Measurements from ENCODE around the gene WIPF3.

Gene WIPF3

GRCh38 chr7:29806208-29806994 is at the start of gene WIPF3:
WIPF3 (plus strand) TSS chr7:29806508; CDS start chr7:29834725, 28,217 bp downstream.
- no peaks in the 10 kb centered on the region for H3K9me2 ChIP-seq (replicated peaks; ENCODE audit: control insufficient read depth, low read length)
- no peaks in the 10 kb centered on the region for H4K20me1 ChIP-seq (ENCODE audit: control insufficient read depth, insufficient read depth, low read depth, low read length)
- no peak within 1 kb of the TSS for H3K4me2 ChIP-seq (ENCODE audit: low read length)
- no peak within 1 kb of the TSS for H3K27ac ChIP-seq (ENCODE audit: low read depth, low read length)
- H3K27me3 ChIP-seq (ENCODE audit: control insufficient read depth, low read length) = peaks cover 4% of the 10 kb centered on the region
- H3K79me2 ChIP-seq (ENCODE audit: control insufficient read depth, low read length) = no peaks in the 10 kb centered on the region
- no peak for TF ChIP-seq CTCF (IDR thresholded peaks at IDR 0.05; ENCODE audit: low read depth, low read length, poor library complexity, severe bottlenecking)
- TF ChIP-seq EZH2phosphoT487 (IDR thresholded peaks at IDR 0.05; ENCODE audit: borderline replicate concordance, low read length) = no peak
- no peaks in the 10 kb centered on the region for H3K9me3 ChIP-seq (ENCODE audit: control insufficient read depth, insufficient read depth, low read length)
- H3F3A ChIP-seq (ENCODE audit: control insufficient read depth, insufficient read depth) = no peaks in the 10 kb centered on the region
- no peak within 1 kb of the TSS for H3K4me3 ChIP-seq (ENCODE audit: low read length)
- H3K36me3 ChIP-seq (ENCODE audit: control insufficient read depth, low read length) = no peaks in the 10 kb centered on the region
- no peaks in the 10 kb centered on the region for H3K4me1 ChIP-seq (ENCODE audit: control insufficient read depth, low read length)

- Histone ChIP-seq H3K27ac (ENCODE audit: low read depth, low read length) (no peak overlapping the region), H3K4me2 (ENCODE audit: low read length) (no peak overlapping the region), H3K4me3 (ENCODE audit: low read length) (no peak overlapping the region), H3K9me3 (ENCODE audit: control insufficient read depth, insufficient read depth, low read length) (no peaks in the 10 kb centered on the region), H4K20me1 (ENCODE audit: control insufficient read depth, insufficient read depth, low read depth, low read length) (no peaks in the 10 kb centered on the region), H3K4me1 (ENCODE audit: control insufficient read depth, low read length) (no peaks in the 10 kb centered on the region), H3K9me2 (replicated peaks; ENCODE audit: control insufficient read depth, low read length) (no peaks in the 10 kb centered on the region), H3K36me3 (ENCODE audit: control insufficient read depth, low read length) (no peaks in the 10 kb centered on the region), H3K79me2 (ENCODE audit: control insufficient read depth, low read length) (no peaks in the 10 kb centered on the region), H3K27me3 (ENCODE audit: control insufficient read depth, low read length) (peaks cover 6% of the 10 kb centered on the region; the same call in 1 of the 2 replicates), H3F3A (ENCODE audit: control insufficient read depth, insufficient read depth) (no peaks in the 10 kb centered on the region)
- TF ChIP-seq EZH2phosphoT487 (IDR thresholded peaks at IDR 0.05; ENCODE audit: borderline replicate concordance, low read length) (no peak), CTCF (IDR thresholded peaks at IDR 0.05; ENCODE audit: low read depth, low read length, poor library complexity, severe bottlenecking) (no peak)
Measured at GRCh38 chr7:29763266-29763665, 43.0 kb upstream of the WIPF3 start.

GRCh38 chr7:29764227-29764626 is 42.1 kb upstream of the WIPF3 start:
- Histone ChIP-seq H4K20me1 (ENCODE audit: control insufficient read depth, insufficient read depth, low read depth, low read length) (no peaks in the 10 kb centered on the region), H3K4me3 (ENCODE audit: low read length) (no peak overlapping the region), H3K27me3 (ENCODE audit: control insufficient read depth, low read length) (peaks cover 6% of the 10 kb centered on the region; the same call in 1 of the 2 replicates), H3K79me2 (ENCODE audit: control insufficient read depth, low read length) (no peaks in the 10 kb centered on the region), H3K4me2 (ENCODE audit: low read length) (no peak overlapping the region), H3K9me3 (ENCODE audit: control insufficient read depth, insufficient read depth, low read length) (no peaks in the 10 kb centered on the region), H3K36me3 (ENCODE audit: control insufficient read depth, low read length) (no peaks in the 10 kb centered on the region), H3F3A (ENCODE audit: control insufficient read depth, insufficient read depth) (no peaks in the 10 kb centered on the region), H3K27ac (ENCODE audit: low read depth, low read length) (no peak overlapping the region), H3K9me2 (replicated peaks; ENCODE audit: control insufficient read depth, low read length) (no peaks in the 10 kb centered on the region), H3K4me1 (ENCODE audit: control insufficient read depth, low read length) (no peaks in the 10 kb centered on the region)
- TF ChIP-seq CTCF (IDR thresholded peaks at IDR 0.05; ENCODE audit: low read depth, low read length, poor library complexity, severe bottlenecking) (no peak), EZH2phosphoT487 (IDR thresholded peaks at IDR 0.05; ENCODE audit: borderline replicate concordance, low read length) (no peak)
